AG04450 (cell line): ENCODE data around the gene QKI. TPM values are rescaled to one million over a fixed set of nuclear protein-coding genes. Genes with fewer than 3 reads are reported as not detected.
"Not testable (repeated sequence)": the region's sequence is repeated elsewhere in the genome, so short reads cannot be mapped to it uniquely, and the experiment has no call there.

Experiments used
- CTCF ChIA-PET: fragments of 300-600, 350-600 bp; formaldehyde crosslinking; extraction: SDS; loops from one replicate; lab custom pipeline; 2022; ENCODE audit warnings: antibody characterized with exemption, inconsistent platforms; lab: Charles Lee
- POLR2A ChIA-PET: fragments of 350-600 bp; formaldehyde crosslinking; extraction: SDS; loops from one replicate; lab custom pipeline; 2021; ENCODE audit warnings: antibody characterized with exemption, inconsistent platforms; lab: Yijun Ruan, JAX
- DNase-seq: peaks from one replicate; pipeline ENCODE4 v3.0.0-alpha.2; 2011; ENCODE audit warnings: low read depth, low spot score
- H3K27ac ChIP-seq: one replicate; pipeline ENCODE4 v1.5.1; 2012; ENCODE audit warnings: low read depth, low read length, control low read depth
- H3K27me3 ChIP-seq: one replicate; pipeline ENCODE4 v1.6.0; 2012; ENCODE audit warnings: low read length; ENCODE audit not compliant: control insufficient read depth, insufficient read depth
- H3K4me3 ChIP-seq: 2 replicates; pipeline ENCODE4 v1.5.1; 2011; ENCODE audit warnings: mild to moderate bottlenecking, low read depth, low read length, control low read depth
- H3K9me3 ChIP-seq: 2 replicates; pipeline ENCODE4 v1.5.1; 2012; ENCODE audit warnings: low read length; ENCODE audit not compliant: control insufficient read depth, insufficient read depth
- CTCF ChIP-seq: IDR thresholded peaks from 2 replicates; pipeline ENCODE4 v1.5.1; 2011; ENCODE audit warnings: low read depth, low read length, control low read depth, inconsistent platforms
- polyA plus RNA-seq: library from polyadenylated mRNA; depleted of rRNA; stranded (reverse); fragments of >200 nt; gene quantifications from 2 replicates; pipeline ENCODE4 v1.2.3, GENCODE V29; 2011

Gene QKI
- polyA plus RNA-seq, 1 experiment, result 165 TPM

GRCh38 chr6:163435023-163435422 is 20.5 kb downstream of the QKI start:
- Histone ChIP-seq H3K4me3 (no peak overlapping the region), H3K9me3 (no peaks in the 10 kb centered on the region), H3K27ac (no peak overlapping the region), H3K27me3 (no peaks in the 10 kb centered on the region)
- no peak for DNase-seq
- CTCF ChIA-PET, result no interaction called here
- TF ChIP-seq CTCF, result no peak
- POLR2A ChIA-PET, result no interaction called here

GRCh38 chr6:163436843-163437242 is 22.3 kb downstream of the QKI start:
- H3K27ac ChIP-seq, result no peak overlapping the region
- TF ChIP-seq CTCF, result no peak
- POLR2A ChIA-PET, result no interaction called here
- DNase-seq, result no peak
- CTCF ChIA-PET, result interaction anchor here (1.2 to 1.4 kb wide), 2 partner anchors 9 to 520 kb away, joined by 3 to 4 read pairs; no protein-coding TSS in a partner anchor
- no peak overlapping the region for H3K4me3 ChIP-seq
- H3K27me3 ChIP-seq, result no peaks in the 10 kb centered on the region
- H3K9me3 ChIP-seq, result no peaks in the 10 kb centered on the region

- no peak for TF ChIP-seq CTCF
- H3K9me3 ChIP-seq, result no peaks in the 10 kb centered on the region
- no peak overlapping the region for H3K4me3 ChIP-seq
- POLR2A ChIA-PET, result no interaction called here
- DNase-seq, result no peak
- no peak overlapping the region for H3K27ac ChIP-seq
- H3K27me3 ChIP-seq, result no peaks in the 10 kb centered on the region
- CTCF ChIA-PET, result interaction anchor here (1.2 to 1.4 kb wide), 2 partner anchors 10 to 519 kb away, joined by 3 to 4 read pairs; no protein-coding TSS in a partner anchor
These were observed 22.9 kb downstream of the QKI start for GRCh38 chr6:163437466-163437865.

- Histone ChIP-seq H3K4me3 (no peak overlapping the region), H3K9me3 (no peaks in the 10 kb centered on the region), H3K27ac (no peak overlapping the region), H3K27me3 (no peaks in the 10 kb centered on the region)
- POLR2A ChIA-PET, result no interaction called here
- no peak for TF ChIP-seq CTCF
- CTCF ChIA-PET, result interaction anchor here (0.5 to 1.4 kb wide), 5 partner anchors 10 to 582 kb away, joined by 3 to 6 read pairs (median 4); no protein-coding TSS in a partner anchor
- DNase-seq, result no peak
These were observed 23.9 kb downstream of the QKI start for GRCh38 chr6:163438298-163438939.

- DNase-seq, result no peak
- Histone ChIP-seq H3K27me3 (no peaks in the 10 kb centered on the region), H3K4me3 (no peak overlapping the region), H3K27ac (no peak overlapping the region), H3K9me3 (no peaks in the 10 kb centered on the region)
- POLR2A ChIA-PET, result no interaction called here
- CTCF ChIA-PET, result interaction anchor here (0.7 kb wide), 2 partner anchors 11 to 582 kb away, joined by 4 to 6 read pairs; no protein-coding TSS in a partner anchor
- no peak for TF ChIP-seq CTCF
These were observed 24.4 kb downstream of the QKI start for GRCh38 chr6:163438940-163439335.

GRCh38 chr6:163439390-163439789 is 24.9 kb downstream of the QKI start:
- POLR2A ChIA-PET, CTCF ChIA-PET, H3K4me3 ChIP-seq, H3K27ac ChIP-seq, DNase-seq, H3K27me3 ChIP-seq, H3K9me3 ChIP-seq: not testable (repeated sequence)
